ENCODE results near the gene BATF3.

GRCh38 chr1:212700223-212700891 is 717 bp upstream of the BATF3 start:
- TF ChIP-seq POLR2A (IDR thresholded peaks at IDR 0.05; ENCODE audit: low read depth, low read length) = no peak
- TF ChIP-seq GATA2 (IDR thresholded peaks at IDR 0.05; ENCODE audit: insufficient read depth, insufficient read length, low read depth, low read length) = no peak

All from endothelial cell of umbilical vein (primary cell).